Activated T-cell treated with anti-CD3 and anti-CD28 coated beads, Interleukin-2, amount 50 U/mL, for 1 hour (primary cell): Measurements from ENCODE around the gene CDH4.

Experiments used
- DNase-seq: peaks from one replicate; pipeline ENCODE4 v3.0.0-alpha.2; 2020

Gene CDH4

GRCh38 chr20:61748376-61748775 lies 496.3 kb downstream of the CDH4 start:
- no peak for DNase-seq

GRCh38 chr20:61749406-61750075 lies 497.5 kb downstream of the CDH4 start:
- DNase-seq: no peak

- no peak for DNase-seq
Measured at GRCh38 chr20:61750093-61750492, 498.0 kb downstream of the CDH4 start.

- DNase-seq: no peak
Measured at GRCh38 chr20:61752576-61752975, 500.5 kb downstream of the CDH4 start.

GRCh38 chr20:61753316-61753942 lies 501.4 kb downstream of the CDH4 start:
- DNase-seq: no peak

GRCh38 chr20:61753987-61754956 lies 502.2 kb downstream of the CDH4 start:
- DNase-seq: no peak

GRCh38 chr20:61754976-61755778 lies 503.1 kb downstream of the CDH4 start:
- DNase-seq: no peak

GRCh38 chr20:61755971-61756845 lies 504.1 kb downstream of the CDH4 start:
- DNase-seq: no peak

GRCh38 chr20:61756966-61757677 lies 505.1 kb downstream of the CDH4 start:
- no peak for DNase-seq

- no peak for DNase-seq
Measured at GRCh38 chr20:61757678-61758563, 505.9 kb downstream of the CDH4 start.

GRCh38 chr20:61758564-61759200 lies 506.6 kb downstream of the CDH4 start:
- DNase-seq: no peak

- DNase-seq: no peak
Measured at GRCh38 chr20:61759286-61760065, 507.4 kb downstream of the CDH4 start.

- DNase-seq: no peak
Measured at GRCh38 chr20:61760321-61760720, 508.3 kb downstream of the CDH4 start.

GRCh38 chr20:61760731-61761130 lies 508.7 kb downstream of the CDH4 start:
- no peak for DNase-seq

GRCh38 chr20:61761453-61762166 lies 509.5 kb downstream of the CDH4 start:
- no peak for DNase-seq

GRCh38 chr20:61762167-61762710 lies 510.2 kb downstream of the CDH4 start:
- DNase-seq: no peak

- no peak for DNase-seq
Measured at GRCh38 chr20:61762886-61763739, 511.1 kb downstream of the CDH4 start.
